HG03439 (cell line): ENCODE data around the gene PPFIBP1.
"Not testable (repeated sequence)": the region's sequence is repeated elsewhere in the genome, so short reads cannot be mapped to it uniquely, and the experiment has no call there.

Source experiments
- ATAC-seq: cut with Tn5 transposase; IDR thresholded peaks from one replicate; pipeline ENCODE4 v1.9.1; 2021; ENCODE audit warnings: mild to moderate bottlenecking, moderate library complexity; ENCODE audit not compliant: unreplicated experiment

The PPFIBP1 gene

DNA sequence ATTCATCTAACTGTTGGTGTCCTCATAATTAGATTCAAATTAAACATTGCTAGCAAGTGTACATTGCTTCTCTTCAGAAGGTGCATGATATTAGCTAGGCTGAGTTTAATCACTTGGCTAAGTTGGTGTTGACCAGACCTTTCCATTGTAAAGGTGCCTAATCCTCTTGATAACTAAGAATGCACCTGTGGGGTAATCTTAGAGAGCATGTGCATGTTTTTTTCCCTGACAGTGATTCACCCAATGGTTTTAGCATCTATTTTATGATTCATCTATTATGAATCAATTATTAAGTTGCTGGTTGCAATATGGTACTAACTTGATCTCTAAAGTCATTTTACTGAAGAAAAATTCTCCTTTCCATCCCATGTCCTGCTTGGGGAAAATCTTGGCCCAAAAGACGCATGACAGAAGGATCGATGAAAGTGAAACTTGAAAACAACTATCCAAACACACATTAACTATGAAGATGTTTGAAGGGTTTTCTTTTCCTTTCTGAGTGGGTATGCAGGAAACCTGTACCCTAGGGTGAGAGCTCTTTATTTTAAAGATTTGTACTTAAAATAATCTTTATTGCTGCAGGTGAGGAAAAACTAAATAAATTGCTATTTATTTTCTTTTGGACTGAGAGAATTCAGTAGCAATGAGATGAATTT is 64.2 kb downstream of the PPFIBP1 start:
- not testable (repeated sequence) for ATAC-seq

DNA sequence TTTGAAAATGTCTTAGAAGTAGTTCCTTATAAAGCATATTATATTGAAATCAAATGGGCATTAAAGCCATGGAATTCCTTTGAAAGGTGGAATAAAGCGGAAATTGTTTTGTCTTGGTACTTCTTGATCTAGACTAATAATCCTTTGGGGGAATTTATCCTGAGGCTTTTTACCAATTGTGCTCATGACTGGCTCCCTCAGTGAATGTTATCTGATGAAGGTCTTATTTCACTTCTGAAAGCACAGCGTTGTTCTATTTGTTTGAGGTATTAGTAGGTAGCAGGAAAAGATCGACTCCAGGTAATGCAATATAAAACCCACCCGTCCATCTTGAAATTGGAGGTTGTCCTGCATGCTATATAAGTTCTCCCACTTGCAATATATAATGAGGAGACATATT is 64.8 kb downstream of the PPFIBP1 start:
- ATAC-seq: no peak

DNA sequence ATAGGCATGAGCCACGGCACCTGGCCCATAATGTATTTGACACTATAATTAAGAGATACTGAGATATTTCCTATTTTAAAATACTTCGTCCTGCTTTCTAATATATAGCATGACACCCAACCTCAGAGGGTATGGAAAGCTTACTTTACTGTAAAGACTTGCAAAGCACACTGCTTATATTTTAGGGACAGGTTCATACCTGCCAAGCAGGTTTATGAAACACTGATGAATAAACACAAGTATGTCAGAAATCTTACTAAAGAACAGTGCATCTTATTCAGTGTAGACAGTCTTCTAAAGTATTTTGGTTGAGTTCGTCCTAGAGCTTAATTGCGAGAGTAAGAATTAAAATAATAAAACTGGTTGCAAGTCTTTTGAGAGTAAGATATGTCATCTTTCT is 65.4 kb downstream of the PPFIBP1 start:
- no peak for ATAC-seq

DNA sequence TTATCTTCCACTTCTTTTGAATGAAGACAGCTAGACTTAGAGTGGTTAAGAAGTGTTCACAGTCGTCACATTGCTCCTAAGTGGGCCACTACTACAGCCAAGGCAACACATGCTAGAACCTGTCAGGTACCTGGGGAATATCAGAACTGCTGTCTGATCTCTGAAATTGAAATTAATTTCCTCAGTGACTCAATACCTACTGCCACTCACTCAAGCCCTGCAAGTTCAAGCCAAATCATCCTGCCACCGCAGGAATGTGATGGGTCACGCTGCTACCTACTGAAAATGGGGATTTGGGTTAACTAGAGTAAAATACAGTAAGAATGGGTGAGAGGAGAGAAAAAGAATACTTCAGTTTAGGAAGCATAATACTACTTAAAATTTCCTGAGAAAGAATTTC is 67.7 kb downstream of the PPFIBP1 start:
- not testable (repeated sequence) for ATAC-seq

DNA sequence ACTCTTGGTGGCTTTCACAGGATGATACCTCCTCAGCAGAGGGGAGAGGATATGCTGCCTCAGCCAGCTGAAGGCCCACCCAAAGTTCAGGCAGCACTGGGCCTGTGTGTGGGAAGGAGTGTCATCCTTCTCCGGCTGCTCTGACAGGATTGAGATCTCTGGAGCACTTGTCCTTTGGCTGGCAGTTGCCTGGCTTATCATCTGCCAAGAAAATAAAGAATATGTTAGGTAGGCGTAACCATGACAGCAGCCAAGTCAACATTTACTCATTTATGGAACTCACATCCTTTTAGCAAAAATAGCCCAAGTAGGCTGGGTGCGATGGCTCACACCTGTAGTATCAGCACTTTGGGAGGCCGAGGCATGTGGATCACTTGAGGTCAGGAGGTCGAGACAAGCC is 68.5 kb downstream of the PPFIBP1 start:
- peak; percentile 64 for ATAC-seq

DNA sequence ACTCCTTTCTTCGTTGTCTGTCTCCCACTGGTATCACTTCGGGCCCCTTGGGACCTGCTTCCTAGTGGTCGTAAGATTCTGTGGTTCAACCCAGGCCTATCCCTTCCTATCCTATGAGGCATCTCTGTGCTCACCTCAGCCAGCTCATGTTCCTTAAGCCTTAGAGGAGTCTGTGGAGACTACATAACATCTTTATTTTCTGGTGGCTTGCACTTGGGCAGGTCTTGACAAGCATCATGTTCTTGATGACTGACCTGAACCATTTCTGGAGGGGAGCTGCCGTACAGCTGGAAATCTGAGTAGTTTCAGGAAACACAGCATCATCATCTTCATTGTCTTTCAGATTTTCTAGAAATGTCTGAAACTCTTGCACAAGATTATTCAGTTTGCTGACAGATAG is 69.3 kb downstream of the PPFIBP1 start:
- no peak for ATAC-seq

DNA sequence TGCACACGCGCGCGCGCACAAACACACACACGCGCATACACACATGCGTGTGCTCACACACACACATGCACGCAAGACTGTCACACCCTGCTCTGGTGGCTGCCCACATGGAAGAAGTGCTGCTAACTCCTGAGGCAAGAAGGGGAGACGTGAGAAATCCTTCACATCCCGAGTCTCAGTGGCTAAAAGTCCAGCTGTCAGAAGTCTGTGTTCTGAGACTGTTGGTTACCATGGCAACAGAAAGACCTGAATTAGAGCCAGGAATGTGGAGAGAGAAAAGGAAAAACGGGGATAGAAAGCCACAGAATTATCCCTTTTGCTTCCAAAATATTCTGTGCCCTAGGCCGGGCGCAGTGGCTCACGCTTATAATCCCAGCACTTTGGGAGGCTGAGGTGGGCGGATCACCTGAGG is 71.2 kb downstream of the PPFIBP1 start:
- ATAC-seq: no peak

DNA sequence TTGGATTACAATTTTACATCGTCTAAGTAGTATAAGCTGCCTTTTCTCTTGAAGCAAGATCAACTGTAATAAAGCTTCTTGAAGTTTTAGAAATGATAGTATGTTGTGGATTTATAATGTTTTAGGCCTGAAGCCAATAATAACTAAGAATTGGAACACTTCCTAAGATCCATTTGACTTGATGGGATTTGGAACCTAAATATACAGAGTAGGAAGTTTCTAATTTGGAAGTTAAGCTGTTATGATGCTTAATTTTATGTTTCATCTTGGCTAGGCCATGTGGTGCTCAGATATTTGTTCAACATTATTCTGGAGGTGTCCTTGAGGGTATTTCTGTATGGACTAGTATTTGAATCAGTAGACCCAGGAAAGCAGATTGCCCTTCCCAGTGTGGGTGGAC is 74.9 kb downstream of the PPFIBP1 start:
- ATAC-seq: not testable (repeated sequence)

DNA sequence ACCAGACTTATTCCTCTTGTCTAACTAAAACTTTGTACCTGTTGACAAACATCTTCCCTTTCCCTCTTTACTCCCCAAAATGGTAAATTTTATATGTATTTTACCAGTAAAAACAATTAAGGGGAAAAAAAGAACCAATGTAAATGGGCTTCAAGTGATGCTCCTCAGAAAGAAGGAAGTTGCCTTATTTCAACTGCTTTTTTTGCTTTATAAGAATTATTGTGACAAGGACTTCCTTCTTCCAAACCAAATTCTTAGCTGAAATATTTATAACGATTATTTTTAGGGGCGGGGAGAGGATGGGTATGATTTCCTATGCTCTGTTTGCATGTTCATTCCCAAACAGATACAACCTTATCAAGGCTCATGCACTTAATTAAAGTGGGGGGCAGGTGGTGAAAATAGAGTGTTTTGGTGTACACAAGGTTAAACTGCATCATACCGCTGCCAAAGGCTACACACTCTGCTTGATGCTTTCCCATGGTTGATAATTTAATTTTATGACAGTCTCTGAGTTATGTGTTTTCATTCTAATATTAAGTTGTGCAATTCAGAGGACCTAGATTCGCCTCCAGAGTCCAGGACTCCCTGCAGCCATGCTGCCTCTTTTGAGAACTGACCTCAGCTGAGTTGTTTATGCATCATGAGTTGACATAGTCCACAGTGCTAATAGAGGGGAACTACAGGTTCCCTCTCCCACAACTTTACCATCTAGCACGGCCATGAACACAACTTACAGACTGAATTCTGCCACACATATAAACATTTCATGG is 77.2 kb downstream of the PPFIBP1 start:
- not testable (repeated sequence) for ATAC-seq

DNA sequence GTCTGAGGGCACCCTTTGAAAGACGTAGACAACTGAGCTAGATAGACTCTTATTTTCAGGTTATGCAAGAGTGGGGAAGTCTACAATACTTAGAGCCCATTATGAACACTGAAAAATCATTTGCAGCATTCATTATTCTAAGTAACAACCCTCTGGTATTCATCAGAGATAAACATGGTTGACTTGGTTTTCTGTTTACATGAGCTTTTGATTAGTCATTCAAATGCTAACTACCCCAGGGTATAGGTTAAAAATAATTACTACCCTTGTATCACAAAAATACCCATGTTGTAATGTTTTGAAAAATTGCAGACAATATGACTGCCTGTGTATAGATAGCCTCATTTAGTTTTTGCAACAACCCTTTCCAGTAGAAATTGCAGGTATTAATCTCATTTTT is 78.5 kb downstream of the PPFIBP1 start:
- no peak for ATAC-seq

DNA sequence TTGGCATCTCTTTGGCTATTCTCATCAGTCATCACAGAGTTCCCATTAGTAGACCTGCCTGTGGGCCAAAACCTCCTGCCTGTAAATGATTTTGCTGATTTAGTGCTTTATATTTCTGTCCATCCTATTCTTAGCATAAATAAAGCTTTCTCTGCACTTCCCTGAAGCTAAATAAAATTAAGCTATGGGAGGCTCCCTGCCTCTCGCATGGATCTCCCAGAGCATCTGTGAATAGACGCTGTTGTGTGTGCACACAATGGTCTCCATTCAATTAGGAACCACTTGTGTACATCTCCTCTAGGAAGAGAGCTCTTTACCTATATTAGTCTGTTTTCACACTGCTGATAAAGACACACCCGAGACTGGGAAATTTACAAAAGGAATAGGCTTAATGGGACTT is 80.4 kb downstream of the PPFIBP1 start:
- ATAC-seq: no peak

DNA sequence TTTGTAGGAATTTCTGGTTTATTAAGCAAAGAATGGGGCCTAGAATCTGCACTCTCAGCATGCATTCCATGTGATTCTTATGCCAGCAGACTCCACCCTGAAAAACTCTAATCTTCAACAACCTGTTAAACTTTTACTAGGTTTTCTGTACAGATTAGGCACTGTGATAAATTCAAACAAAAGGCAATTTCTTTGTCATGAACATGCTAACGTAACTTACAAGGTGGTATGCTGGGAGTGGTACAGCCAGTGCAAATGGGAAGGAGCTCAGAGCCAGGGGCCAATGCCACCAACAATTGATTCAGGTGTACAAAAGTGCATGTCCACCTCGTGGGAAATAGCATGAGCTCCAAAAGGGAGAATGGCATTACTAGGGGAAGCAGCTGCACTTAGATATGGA is 83.0 kb downstream of the PPFIBP1 start:
- ATAC-seq: no peak

DNA sequence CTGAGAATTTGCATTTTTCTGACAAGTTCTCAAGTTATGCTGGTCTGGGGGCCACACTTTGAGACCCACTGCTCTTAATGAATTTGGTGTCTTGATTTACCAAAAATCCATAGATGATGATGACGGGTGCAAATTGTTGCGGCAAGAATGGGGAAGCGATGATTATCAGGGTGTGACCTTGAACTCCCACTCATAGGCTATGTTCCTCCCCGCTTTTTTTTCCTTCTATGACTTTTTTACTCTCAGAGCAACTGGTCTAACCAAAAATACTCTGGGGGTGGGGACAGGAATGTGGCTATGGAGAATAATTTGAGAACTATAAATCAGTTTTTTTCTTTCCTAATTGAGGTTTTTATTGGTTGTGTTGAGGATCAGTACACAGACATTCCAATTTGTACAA is 83.6 kb downstream of the PPFIBP1 start:
- no peak for ATAC-seq

DNA sequence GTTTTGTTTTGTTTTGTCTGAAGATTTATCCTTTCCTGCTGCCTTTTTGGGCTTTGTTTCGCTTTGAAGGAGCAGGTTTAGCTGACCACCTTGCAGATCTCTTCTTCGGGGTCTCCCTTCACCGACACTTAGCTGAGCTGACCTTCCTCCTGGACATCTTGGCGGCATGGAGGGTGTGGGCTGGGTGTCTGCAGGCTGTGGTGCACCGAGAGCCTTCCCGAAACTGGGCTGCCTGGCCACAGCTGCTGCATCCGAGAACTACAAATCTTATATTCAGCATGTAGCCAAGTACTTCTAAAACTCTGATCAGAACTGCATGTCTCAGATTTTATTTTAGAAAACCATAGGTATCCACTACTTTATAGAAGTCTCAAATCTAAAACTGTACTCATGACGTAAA is 84.9 kb downstream of the PPFIBP1 start:
- ATAC-seq: no peak

DNA sequence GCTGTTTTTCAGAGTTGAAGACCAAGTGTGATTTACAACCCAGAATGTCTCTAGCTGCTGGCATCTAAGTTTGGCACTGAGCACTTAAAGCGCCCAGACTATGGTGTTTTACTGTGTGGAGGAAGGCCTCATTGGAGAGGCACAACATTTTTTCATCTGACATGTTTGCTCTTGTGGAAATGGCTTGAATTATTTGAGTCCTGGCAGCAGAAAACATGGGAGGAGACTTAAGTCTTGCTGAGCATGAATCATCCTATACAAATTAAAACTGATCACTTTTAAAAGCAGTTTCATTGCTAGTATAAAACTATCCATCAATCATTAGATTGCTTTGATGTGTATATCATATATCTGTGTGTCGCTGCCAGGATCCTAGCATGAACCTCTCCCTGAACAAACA is 86.4 kb downstream of the PPFIBP1 start:
- ATAC-seq: no peak

DNA sequence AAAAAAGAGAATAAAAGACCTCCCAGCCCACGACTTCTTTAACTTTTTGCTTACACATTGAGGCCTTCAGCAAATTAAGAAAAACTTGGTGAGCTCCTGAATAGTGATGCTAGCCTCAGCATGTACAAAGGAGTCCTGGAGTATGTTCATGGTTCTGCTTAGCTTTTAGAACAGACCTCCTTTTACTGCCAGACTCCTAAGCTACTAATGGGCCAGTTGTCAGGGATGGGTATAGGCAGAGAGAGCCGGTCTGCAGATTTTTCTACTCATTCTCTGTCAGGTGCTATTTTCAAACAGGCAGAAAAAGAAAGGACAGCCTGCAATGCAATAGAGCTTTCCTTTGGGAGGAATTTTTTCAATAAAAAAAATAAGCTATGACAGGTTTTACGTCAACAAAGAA is 90.4 kb downstream of the PPFIBP1 start:
- ATAC-seq: no peak

DNA sequence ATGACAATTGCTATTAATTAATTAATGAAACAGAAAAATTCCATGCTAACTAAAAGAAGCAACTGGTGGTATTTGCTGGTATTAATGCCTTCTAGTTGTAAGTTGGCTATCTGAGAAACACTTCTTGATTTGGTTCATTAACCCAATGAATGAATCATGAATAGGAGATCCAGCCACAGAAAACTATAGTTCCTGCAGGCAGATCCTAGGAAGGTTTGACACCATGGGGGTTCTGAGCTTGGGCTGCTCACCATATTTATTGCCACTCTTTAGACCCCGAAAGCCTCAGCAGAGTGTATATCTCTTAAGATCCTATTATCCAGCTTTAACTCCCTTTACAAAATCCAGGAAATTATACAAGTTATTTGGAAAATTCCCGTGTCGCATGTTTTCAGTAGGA is 90.9 kb downstream of the PPFIBP1 start:
- ATAC-seq: no peak

DNA sequence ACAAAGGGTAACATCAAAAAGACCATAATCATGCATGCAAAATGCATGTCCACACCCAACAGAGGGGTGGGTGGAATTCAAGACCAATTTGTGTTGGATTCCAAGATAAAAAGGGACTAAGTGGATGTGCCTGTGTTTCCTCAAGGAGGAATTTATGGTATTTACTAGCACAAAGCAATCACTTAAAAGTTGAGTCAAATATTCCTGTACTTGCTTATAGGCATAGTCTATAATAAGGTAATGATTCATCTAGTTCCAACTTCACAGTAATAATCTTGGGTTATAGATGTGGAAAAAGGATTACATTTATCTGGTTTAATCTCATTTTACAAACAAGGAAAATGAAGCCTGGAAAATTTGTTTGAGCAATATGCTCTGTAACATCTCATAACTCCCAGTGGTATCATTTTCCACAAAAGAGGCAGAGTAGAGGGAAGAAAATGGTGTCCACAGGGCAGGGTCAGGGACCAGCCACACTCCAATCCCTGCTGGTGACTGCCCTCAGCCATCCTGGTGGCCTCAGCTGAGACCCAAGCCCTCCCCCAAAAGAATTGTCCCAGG is 91.4 kb downstream of the PPFIBP1 start:
- no peak for ATAC-seq

DNA sequence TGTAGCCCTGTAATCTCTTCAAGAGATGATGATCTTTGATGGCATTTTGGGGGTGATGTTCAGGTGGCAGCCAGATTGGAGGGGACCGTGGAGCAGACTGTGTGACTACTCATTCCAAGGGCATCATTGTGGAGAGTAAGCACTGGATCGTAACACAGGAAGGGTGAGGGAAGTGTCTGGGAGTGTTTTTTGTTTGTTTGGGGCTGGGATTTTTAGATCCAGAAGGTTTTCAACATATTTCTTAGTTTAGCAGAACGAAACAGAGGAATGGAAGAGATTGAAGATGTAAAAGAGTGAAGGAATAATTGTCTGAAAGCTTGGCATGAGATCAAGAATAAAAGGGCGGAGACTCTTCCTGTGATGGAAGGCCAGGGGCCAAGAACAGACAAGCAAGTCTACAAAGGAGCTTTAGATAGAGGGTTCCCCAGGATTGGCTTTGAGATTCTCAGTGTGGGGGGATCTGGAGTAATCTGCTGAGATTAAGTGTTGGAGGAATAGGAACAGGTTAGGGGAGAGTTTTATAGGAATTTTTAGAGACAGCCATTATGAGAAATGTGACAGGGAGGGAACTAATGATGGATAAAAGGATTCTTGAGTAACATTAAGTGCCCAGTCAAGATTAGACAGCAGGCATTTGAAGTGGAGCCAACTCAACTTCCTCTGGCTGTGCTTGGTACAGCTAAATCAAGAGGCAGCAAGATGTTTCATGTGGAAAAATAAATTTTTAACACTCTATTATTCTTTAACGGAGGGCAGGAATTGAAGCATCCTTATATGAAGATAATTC is 92.5 kb downstream of the PPFIBP1 start:
- ATAC-seq: no peak

DNA sequence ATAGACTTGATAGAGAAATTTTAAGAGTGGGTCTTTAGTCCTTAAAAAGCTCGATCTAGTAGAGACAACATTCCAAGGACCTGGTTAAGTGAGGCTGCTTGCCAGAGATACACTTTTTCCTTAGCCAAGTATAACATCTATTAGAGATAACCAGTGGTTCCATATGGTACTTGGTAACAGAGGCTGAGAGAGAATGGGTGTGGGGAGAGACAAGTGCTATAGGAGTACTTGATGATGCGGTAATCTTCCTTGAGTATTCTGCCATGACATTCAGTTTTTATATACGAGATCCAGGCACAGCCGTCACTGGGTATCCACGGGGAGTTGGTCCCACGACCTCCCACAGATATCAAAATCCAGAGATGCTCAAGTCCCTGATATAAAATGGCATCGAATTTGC is 94.8 kb downstream of the PPFIBP1 start:
- no peak for ATAC-seq

DNA sequence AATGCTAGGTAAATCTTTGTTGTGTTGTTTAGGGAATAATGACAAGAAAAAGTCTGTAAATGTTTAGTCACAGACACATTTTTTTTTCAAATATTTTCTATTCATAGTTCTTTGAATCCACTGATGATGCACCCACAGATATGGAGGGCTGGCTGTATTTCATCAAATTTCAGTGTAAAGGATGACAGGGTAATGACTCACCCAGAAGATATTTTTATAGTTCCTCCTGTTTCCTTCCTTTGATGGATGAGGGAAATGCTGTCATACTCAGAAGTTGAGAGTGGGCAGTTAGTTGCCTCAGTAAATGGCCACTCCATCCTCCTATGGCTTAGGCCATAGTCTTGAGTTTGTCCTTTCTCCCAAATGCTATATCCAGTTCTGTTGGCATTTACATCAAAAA is 95.3 kb downstream of the PPFIBP1 start:
- ATAC-seq: no peak

DNA sequence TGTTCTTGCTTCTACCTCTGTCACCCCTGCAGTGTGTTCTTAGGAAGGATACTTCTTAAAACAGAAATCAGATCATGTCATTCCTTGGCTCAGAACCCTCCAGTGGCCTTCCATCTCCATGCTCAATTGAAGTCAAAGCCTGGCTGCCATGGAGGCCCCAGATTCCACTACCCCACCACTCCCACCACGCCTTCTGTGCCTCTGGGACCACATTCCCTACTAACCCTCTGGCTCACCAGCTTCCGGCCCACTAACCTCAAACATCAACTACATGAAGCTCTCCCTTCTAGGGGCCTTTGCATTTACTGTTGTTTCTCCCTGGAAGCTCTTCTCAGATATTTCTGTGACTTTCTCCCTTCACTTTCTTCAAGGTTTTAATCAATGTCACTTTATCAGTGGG is 96.1 kb downstream of the PPFIBP1 start:
- no peak for ATAC-seq
